ENCODE results near the gene GARIN5B.

Gene GARIN5B

DNA sequence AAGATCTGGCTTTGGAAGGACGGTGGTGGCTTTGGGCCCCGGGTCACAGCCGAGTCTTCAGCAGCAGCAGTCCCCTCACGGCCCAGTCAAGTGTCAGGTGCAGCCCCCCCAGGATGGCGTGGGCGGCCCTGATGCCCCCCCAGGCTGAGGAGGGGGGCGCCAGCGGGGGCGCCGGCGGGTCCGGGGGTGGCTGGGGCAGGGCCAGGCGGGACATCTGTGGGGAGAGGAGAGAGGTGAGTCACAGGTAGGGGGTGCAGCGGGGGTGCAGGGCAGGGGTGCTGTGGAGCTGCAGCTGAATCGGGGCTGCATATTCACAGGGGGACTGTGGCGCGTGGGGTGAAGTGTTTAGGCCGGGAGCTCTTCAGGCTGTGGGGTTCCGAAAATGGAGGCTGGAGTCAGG is 2.9 kb upstream of the GARIN5B start:
- no peaks in the 10 kb centered on the region for H3K9me3 ChIP-seq (ENCODE audit: control insufficient read depth, insufficient read depth, low read depth, low read length)
- no peak overlapping the region for H3K27ac ChIP-seq (ENCODE audit: low read depth, low read length)
- peaks cover 28% of the 10 kb centered on the region for H3K27me3 ChIP-seq (ENCODE audit: control insufficient read depth, insufficient read depth, low read length)
- no peak overlapping the region for H3K4me3 ChIP-seq (ENCODE audit: low read depth, low read length)
- peaks cover 25% of the 10 kb centered on the region for H3K4me1 ChIP-seq (ENCODE audit: control insufficient read depth, insufficient read depth, low read length)
- H3K36me3 ChIP-seq (ENCODE audit: control insufficient read depth, insufficient read depth, low read length) = no peaks in the 10 kb centered on the region
- no peak overlapping the region for H3K9ac ChIP-seq (ENCODE audit: low read length)

GRCh38 chr19:55365245-55365644 is 2.2 kb upstream of the GARIN5B start:
- Histone ChIP-seq H3K4me3 (ENCODE audit: low read depth, low read length) (no peak overlapping the region), H3K9ac (ENCODE audit: low read length) (no peak overlapping the region), H3K36me3 (ENCODE audit: control insufficient read depth, insufficient read depth, low read length) (no peaks in the 10 kb centered on the region), H3K4me1 (ENCODE audit: control insufficient read depth, insufficient read depth, low read length) (peaks cover 20% of the 10 kb centered on the region), H3K27me3 (ENCODE audit: control insufficient read depth, insufficient read depth, low read length) (peaks cover 22% of the 10 kb centered on the region), H3K9me3 (ENCODE audit: control insufficient read depth, insufficient read depth, low read depth, low read length) (no peaks in the 10 kb centered on the region), H3K27ac (ENCODE audit: low read depth, low read length) (no peak overlapping the region)

GRCh38 chr19:55362174-55362989 is 678 bp downstream of the GARIN5B start:
- H3K27ac ChIP-seq (ENCODE audit: low read depth, low read length) = no peak overlapping the region
- H3K4me1 ChIP-seq (ENCODE audit: control insufficient read depth, insufficient read depth, low read length) = peaks cover 12% of the 10 kb centered on the region
- H3K36me3 ChIP-seq (ENCODE audit: control insufficient read depth, insufficient read depth, low read length) = no peaks in the 10 kb centered on the region
- no peaks in the 10 kb centered on the region for H3K9me3 ChIP-seq (ENCODE audit: control insufficient read depth, insufficient read depth, low read depth, low read length)
- H3K27me3 ChIP-seq (ENCODE audit: control insufficient read depth, insufficient read depth, low read length) = peaks cover 14% of the 10 kb centered on the region
- no peak overlapping the region for H3K4me3 ChIP-seq (ENCODE audit: low read depth, low read length)
- H3K9ac ChIP-seq (ENCODE audit: low read length) = peak overlapping the region; percentile 5

- H3K4me1 ChIP-seq (ENCODE audit: control insufficient read depth, insufficient read depth, low read length) = peaks cover 10% of the 10 kb centered on the region
- peaks cover 29% of the 10 kb centered on the region for H3K27me3 ChIP-seq (ENCODE audit: control insufficient read depth, insufficient read depth, low read length)
- H3K36me3 ChIP-seq (ENCODE audit: control insufficient read depth, insufficient read depth, low read length) = no peaks in the 10 kb centered on the region
- H3K27ac ChIP-seq (ENCODE audit: low read depth, low read length) = no peak overlapping the region
- H3K4me3 ChIP-seq (ENCODE audit: low read depth, low read length) = no peak overlapping the region
- no peaks in the 10 kb centered on the region for H3K9me3 ChIP-seq (ENCODE audit: control insufficient read depth, insufficient read depth, low read depth, low read length)
- no peak overlapping the region for H3K9ac ChIP-seq (ENCODE audit: low read length)
These were observed 2.2 kb downstream of the GARIN5B start for GRCh38 chr19:55360902-55361301.

DNA sequence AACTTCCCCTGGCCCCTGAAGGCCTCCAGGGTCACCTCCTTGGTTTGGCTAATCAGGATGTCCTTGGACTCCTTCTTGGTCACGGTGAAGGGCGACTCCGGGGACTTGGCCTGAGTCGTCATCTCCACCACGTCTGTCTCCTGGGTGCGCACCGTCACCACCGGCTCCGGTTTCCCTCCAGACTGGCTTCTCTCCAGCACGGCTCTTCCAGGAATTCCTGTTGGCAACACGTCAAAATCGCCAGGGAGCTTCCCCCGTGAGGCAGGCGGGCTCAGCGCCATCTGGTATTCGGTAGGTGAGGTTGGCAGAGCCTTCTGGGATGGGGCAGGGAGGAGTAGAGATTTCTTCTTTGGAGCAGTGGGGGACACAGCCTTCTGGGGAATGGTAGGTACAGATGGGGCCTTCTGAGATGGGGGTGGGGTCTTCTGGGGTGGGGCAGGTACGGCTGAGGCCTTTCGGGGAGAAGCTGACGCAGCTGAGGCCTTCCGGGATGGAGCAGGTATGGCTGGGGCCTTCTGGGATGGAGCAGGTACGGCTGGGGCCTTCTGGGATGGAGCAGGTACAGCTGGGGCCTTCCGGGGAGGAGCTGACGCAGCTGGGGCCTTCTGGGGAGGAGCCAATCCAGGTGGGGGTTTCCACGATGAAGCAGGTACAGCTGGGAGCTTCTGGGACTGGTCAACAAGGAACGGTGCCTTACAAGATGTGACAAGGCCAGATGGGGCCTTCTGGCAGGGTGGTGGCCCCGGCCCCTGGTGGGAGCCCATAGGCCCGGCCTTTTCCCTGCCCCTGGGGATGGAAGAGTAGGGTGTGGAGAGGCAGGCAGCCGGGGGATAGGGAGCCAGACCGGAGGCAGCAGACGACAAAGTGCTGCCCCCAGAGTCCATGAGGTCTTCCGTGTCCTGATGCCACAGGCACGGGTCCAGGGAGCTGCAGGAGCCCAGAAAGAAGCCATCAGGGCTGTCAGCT is 3.8 kb downstream of the GARIN5B start:
- no peaks in the 10 kb centered on the region for H3K9me3 ChIP-seq (ENCODE audit: control insufficient read depth, insufficient read depth, low read depth, low read length)
- H3K36me3 ChIP-seq (ENCODE audit: control insufficient read depth, insufficient read depth, low read length) = no peaks in the 10 kb centered on the region
- H3K9ac ChIP-seq (ENCODE audit: low read length) = no peak overlapping the region
- H3K27me3 ChIP-seq (ENCODE audit: control insufficient read depth, insufficient read depth, low read length) = peaks cover 44% of the 10 kb centered on the region
- H3K4me3 ChIP-seq (ENCODE audit: low read depth, low read length) = no peak overlapping the region
- H3K27ac ChIP-seq (ENCODE audit: low read depth, low read length) = no peak overlapping the region
- peaks cover 10% of the 10 kb centered on the region for H3K4me1 ChIP-seq (ENCODE audit: control insufficient read depth, insufficient read depth, low read length)

DNA sequence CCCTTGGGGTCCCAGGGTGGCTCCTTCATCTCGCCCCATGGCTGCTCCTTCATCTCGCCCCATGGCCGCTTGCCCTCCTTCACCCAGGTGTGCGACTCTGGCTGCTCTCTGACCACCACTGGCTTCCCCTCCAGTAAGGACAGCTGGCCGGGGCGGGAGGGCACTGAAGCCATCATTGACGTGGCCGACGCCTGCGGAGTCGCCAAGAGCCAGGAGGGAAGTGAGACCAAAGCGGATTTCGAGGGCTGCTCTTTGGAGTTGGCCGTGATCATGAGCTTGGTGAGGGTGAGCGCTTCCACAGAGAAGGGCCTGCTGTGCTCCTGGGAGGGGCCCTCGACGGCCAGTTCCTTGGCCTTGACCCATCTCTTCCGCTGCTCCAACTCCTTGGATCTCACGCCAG is 4.6 kb downstream of the GARIN5B start:
- Histone ChIP-seq H3K27me3 (ENCODE audit: control insufficient read depth, insufficient read depth, low read length) (peaks cover 51% of the 10 kb centered on the region), H3K4me1 (ENCODE audit: control insufficient read depth, insufficient read depth, low read length) (peaks cover 12% of the 10 kb centered on the region), H3K9ac (ENCODE audit: low read length) (no peak overlapping the region), H3K9me3 (ENCODE audit: control insufficient read depth, insufficient read depth, low read depth, low read length) (no peaks in the 10 kb centered on the region), H3K27ac (ENCODE audit: low read depth, low read length) (no peak overlapping the region), H3K4me3 (ENCODE audit: low read depth, low read length) (no peak overlapping the region), H3K36me3 (ENCODE audit: control insufficient read depth, insufficient read depth, low read length) (no peaks in the 10 kb centered on the region)

GRCh38 chr19:55355213-55355821 is 7.7 kb downstream of the GARIN5B start:
- Histone ChIP-seq H3K9ac (ENCODE audit: low read length) (no peak overlapping the region), H3K9me3 (ENCODE audit: control insufficient read depth, insufficient read depth, low read depth, low read length) (no peaks in the 10 kb centered on the region), H3K4me1 (ENCODE audit: control insufficient read depth, insufficient read depth, low read length) (peaks cover 16% of the 10 kb centered on the region), H3K4me3 (ENCODE audit: low read depth, low read length) (peak overlapping the region; percentile 30; the same call in 1 of the 2 replicates), H3K27me3 (ENCODE audit: control insufficient read depth, insufficient read depth, low read length) (peaks cover 82% of the 10 kb centered on the region), H3K27ac (ENCODE audit: low read depth, low read length) (no peak overlapping the region), H3K36me3 (ENCODE audit: control insufficient read depth, insufficient read depth, low read length) (no peaks in the 10 kb centered on the region)

DNA sequence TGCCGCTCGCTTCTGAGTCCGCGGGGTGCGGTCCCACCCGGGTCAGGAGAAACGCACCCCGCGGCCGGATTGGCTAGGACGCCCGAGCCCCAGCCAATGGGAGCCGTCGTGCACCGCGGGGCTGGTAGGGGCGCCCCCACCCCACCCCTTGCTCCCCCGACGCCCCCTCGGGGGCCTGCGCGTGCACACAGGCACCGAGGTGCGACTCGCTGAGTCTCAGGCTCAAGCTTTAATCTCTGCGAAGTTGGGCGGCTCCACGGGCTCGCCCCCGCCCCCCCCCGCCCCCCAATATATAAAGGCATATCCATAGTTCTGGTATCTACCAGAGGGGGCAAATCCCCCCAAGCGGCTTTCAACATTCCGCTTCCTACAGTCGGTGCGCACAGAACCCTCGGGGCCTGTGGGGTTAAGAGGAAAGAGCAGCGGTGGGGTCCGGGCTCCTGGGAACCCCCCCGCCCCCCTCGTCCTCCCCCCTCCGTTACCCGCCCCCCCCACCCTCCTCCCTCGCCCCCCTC is 8.3 kb downstream of the GARIN5B start, which contains the start of gene COX6B2:
Gene COX6B2 (minus strand): TSS at position 22 of the 515 bp plus-strand sequence. CDS start 198 bp downstream, outside the sequence.
- H3K36me3 ChIP-seq (ENCODE audit: control insufficient read depth, insufficient read depth, low read length) = no peaks in the 10 kb centered on the region
- peak within 1 kb of the TSS; percentile 71 for H3K4me3 ChIP-seq (ENCODE audit: low read depth, low read length)
- peaks cover 82% of the 10 kb centered on the region for H3K27me3 ChIP-seq (ENCODE audit: control insufficient read depth, insufficient read depth, low read length)
- H3K27ac ChIP-seq (ENCODE audit: low read depth, low read length) = no peak within 1 kb of the TSS
- H3K9me3 ChIP-seq (ENCODE audit: control insufficient read depth, insufficient read depth, low read depth, low read length) = no peaks in the 10 kb centered on the region
- H3K9ac ChIP-seq (ENCODE audit: low read length) = peak within 1 kb of the TSS; percentile 40
- peaks cover 20% of the 10 kb centered on the region for H3K4me1 ChIP-seq (ENCODE audit: control insufficient read depth, insufficient read depth, low read length)

GRCh38 chr19:55353803-55354697 is 9.0 kb downstream of the GARIN5B start:
- H3K4me1 ChIP-seq (ENCODE audit: control insufficient read depth, insufficient read depth, low read length) = peaks cover 26% of the 10 kb centered on the region
- peak overlapping the region; percentile 40 for H3K9ac ChIP-seq (ENCODE audit: low read length)
- H3K4me3 ChIP-seq (ENCODE audit: low read depth, low read length) = peak overlapping the region; percentile 71
- peaks cover 81% of the 10 kb centered on the region for H3K27me3 ChIP-seq (ENCODE audit: control insufficient read depth, insufficient read depth, low read length)
- H3K9me3 ChIP-seq (ENCODE audit: control insufficient read depth, insufficient read depth, low read depth, low read length) = no peaks in the 10 kb centered on the region
- no peaks in the 10 kb centered on the region for H3K36me3 ChIP-seq (ENCODE audit: control insufficient read depth, insufficient read depth, low read length)
- no peak overlapping the region for H3K27ac ChIP-seq (ENCODE audit: low read depth, low read length)

DNA sequence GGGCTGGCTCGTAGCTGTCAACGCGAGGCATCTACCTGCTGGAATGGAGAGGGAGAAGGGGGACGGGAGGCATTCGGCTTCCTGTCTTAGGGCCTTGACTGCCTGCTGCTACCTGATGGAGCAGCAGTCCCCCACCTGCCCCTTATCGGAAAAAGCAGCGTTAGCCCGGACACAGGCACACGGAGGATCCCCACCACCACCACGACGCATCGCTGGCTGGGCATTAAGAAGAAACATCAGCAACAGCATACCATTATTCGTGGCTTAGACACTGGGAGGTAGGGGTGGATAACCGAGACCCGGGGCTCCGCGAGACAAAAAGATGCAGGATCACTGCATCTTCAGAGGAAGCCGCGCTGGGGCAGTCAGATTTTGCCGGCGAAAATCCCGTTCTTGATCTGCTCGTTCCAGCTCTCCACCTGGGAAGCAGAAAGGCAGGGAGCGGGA is 9.7 kb downstream of the GARIN5B start:
- Histone ChIP-seq H3K9ac (ENCODE audit: low read length) (peak overlapping the region; percentile 40), H3K9me3 (ENCODE audit: control insufficient read depth, insufficient read depth, low read depth, low read length) (no peaks in the 10 kb centered on the region), H3K27me3 (ENCODE audit: control insufficient read depth, insufficient read depth, low read length) (peaks cover 75% of the 10 kb centered on the region), H3K4me3 (ENCODE audit: low read depth, low read length) (peak overlapping the region; percentile 71), H3K36me3 (ENCODE audit: control insufficient read depth, insufficient read depth, low read length) (no peaks in the 10 kb centered on the region), H3K4me1 (ENCODE audit: control insufficient read depth, insufficient read depth, low read length) (peaks cover 33% of the 10 kb centered on the region), H3K27ac (ENCODE audit: low read depth, low read length) (no peak overlapping the region)

All from HUES6 (cell line).